Renal pelvis (tissue), 4 donors: ENCODE results near the gene MIDN. TPM values are rescaled to one million over a fixed set of nuclear protein-coding genes. Genes with fewer than 3 reads are reported as not detected.
"Not testable (repeated sequence)": the region's sequence is repeated elsewhere in the genome, so short reads cannot be mapped to it uniquely, and the experiment has no call there.

Experiments used
- DNase-seq: peaks from one replicate; pipeline ENCODE4 v3.0.0-alpha.2; 2013
- polyA plus RNA-seq, 3 donors: library from polyadenylated mRNA; unstranded; fragments of 120-200 nt; gene quantifications; one replicate each; pipeline ENCODE4 v1.2.1, GENCODE V29; 2013; ENCODE audit not compliant: insufficient read length in 3 of 3

The MIDN gene
- polyA plus RNA-seq, 3 donors: 66.2 to 74.7 (median 68.1) TPM

DNA sequence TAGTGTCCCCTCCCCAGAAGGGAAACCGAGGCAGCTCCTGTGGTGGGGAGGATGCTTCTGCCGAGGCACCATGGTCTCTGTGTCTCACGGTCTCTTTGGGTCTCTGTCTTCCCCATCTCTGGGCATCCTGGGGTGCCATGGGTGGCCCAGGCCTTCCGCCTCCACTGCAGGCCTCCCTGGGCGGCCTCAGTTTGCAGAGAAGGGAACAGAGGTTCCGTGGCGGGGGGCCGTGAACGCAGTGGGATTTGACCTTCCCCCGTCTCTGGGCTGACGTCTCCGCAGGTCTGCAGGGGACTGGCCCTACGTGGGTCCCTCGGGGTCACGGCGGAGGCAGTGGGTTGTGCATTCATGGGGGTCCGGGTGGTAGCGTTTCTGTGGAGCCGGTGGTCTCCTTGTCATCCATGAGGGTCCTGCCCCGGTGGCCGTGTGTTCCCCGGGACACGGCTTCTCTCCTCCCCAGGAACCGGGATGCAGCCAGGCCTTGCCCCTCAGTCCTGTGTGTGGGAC, 41.9 kb downstream of the MIDN start:
- no peak for DNase-seq

DNA sequence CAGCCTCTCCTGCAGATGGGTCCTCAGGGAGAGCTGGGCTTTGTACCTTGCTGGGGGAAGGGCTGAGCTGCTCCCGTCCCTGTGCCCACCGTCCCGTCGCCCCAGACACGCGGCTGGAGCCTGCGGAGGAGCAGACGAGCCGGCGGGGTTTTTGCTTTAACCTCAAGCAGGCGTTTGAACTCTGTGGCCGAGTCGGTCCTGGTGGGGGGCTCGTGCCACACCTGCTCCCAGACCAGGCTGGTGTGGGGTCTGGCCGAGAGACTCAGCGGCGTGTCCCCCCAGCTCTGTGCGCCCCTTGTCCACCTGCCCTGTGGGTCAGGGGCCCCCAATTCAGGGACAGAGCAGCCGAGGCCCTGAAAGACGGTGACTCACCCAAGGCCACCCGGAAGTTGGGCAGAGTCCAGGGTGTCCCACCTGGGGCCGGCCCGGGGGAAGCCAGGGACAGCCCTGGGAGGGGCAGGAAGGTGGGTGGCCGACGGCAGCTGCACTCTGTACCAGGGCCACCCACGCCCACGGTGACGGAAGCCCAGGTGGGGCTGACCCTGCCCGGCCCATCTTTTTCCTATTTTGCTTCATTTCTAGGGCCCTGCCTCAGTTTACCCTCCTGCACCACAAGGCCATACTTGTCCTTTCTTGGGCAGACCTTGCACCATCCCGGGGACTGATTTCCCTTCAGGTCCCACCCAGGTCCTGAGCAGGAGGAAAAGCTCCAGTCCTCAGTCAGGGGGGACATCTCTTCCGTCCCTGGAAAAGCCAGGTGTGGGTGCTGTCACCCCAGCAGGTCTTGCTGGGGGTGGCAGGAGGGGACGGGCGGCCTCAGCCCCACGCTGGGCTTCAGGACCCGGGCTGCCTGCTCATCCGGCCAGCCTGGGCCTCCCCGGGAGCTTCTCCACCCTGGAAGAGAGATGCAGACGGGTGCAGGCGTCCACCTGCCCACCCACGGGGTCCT, 42.6 kb downstream of the MIDN start:
- no peak for DNase-seq

DNA sequence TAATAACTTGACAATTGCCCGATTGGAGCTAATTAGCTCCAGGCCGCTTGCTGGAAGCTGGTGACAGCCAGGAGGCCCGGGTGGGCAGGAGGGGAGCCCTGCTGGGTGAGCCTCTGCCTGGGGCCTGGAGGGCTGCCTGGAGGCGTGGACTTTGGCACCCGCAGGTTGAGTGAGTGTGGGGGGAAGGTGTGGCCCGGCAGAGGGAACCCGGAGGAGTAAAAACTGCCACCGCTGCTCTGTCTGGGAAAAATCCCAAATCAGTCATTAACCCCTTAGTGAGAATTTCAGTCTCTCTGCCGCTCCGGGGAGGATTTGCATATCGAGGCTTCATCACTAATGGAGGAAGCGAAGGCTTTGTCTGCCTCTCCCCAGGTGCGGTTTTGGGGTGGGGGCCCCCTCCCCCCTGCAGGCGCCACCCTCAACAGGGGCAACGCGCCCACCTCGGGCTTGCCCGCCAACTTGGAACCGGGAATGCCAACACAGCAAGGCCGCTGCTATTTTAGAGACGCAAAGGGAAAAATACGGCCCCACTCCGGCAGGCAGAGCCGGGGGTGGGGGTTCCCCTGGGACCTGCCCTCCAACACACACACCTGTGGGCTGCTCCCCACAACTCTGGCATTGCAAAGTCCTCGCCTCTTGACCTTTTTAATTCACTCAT, 43.5 kb downstream of the MIDN start:
- DNase-seq: no peak

DNA sequence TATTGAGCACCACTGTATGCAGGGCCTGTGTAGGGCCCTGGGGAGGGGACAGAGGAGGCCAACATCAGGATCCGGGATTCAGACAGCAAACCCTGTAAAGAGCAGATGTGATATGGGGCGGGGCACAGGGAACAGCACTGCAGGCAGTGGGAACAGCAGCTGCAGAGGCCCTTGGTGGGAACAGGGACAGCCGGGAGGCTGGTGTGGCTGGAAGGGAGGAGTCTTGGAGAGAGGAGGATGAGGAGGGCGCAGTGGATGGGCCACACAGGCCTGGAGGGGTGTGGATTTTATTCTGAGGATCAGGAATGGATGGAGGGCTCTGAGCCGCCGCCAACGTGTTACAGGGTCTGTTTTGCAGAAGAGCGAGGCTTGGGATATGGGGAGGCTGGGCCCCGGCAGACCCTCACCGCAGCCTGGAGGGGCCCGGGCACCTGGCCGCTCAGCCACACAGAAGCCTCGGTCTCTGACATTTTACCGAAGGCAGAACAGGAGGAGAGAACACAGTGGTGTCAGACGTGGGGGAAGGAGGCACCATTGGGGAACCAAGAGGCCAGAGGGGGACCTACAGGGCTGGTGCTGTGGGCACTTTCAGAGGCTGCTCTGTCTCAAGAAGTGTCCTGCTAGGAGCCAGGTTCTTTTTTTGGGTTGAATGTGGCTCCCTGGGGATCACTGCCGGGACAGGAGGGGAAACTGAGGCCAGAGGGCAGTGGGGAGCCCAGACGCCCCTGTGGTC, 44.2 kb downstream of the MIDN start:
- DNase-seq: no peak

DNA sequence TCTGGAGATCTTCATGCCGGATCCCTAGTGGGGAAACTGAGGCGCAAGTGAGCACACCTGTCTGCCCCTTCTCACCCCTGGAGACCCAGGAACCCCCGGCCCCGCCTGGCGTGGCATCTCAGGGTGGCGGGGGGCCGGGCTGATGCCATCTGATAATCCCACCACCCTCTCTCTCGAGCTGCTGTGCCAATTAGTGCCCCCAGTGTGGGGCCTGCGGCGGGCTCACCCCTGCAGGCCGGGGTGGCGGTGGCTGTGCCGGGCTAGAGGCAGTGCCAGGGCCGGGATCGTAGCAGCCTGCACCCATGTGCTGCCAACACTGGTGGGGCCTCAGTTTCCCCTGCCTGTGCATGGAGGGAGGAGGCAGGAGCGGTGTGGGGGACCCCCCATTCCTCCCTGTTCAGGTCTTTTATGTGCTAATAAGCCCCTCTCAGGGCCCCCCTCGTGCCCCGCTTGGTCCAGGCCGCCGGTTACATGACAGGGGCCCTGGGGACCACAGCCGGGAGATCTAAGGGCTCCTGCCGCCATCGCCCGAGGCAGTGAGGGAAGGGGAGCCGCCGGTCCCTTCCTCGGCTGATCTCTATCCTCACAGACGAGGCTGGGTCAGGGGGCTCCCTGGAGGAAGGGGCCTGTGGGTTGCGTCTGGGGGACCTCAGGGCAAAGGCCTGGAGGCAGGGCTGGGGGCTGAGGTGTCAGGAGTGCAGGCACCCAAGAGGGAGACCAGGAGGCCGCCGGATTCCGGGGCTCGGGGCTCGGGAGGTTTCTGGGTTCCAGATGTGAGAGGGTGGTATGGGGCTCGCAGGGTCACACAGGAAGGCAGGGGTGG, 45.6 kb downstream of the MIDN start:
- DNase-seq: no peak

DNA sequence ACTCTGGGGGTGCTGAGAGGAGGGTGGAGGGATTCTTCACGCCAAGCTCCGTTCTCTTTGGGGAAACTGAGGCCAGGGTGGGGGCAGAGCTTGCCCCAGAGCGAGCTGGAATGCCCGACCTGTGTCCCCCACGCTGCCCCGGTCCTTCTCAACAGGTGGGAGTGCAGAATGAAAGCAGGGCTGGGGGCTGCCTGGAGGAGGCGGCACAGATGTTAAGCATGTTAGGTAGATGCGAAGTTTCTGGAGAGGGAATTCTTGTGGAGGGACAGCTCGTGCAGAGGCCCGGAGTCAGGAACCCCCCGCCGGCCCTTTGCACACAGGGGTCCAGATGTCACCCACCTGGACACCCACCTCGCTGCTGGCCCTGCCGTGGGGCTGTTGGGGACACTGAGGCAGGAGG, 46.3 kb downstream of the MIDN start:
- DNase-seq: no peak

DNA sequence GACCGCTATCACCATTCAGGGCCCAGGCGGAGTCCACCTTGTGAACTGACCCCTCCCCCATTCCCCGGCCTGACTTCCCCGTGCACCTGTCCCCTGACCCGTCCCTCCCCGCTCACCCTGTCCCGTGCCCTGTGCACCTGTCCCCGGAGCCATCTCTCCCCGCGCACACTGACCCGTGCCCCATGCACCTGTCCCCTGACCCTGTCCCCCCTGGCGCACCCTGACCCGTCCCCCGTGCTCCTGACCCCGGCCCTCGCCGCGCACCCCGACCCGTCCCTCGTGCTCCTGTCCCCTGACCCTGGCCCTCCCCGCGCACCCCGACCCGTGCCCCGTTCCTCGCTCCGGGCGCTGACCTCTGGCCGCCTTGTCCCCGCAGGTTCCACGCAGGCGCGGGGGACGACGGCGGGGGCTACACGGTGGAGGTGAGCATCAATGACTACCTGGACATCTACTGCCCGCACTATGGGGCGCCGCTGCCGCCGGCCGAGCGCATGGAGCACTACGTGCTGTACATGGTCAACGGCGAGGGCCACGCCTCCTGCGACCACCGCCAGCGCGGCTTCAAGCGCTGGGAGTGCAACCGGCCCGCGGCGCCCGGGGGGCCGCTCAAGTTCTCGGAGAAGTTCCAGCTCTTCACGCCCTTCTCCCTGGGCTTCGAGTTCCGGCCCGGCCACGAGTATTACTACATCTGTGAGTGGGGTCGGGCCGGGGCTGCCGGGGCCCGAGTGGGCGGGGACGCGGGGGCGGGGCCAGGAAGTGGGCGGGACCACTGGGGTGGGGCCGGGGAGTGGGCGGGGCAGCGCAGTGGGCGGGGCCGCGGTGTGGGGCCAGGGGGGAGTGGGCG, 47.0 kb downstream of the MIDN start:
- no peak for DNase-seq

DNA sequence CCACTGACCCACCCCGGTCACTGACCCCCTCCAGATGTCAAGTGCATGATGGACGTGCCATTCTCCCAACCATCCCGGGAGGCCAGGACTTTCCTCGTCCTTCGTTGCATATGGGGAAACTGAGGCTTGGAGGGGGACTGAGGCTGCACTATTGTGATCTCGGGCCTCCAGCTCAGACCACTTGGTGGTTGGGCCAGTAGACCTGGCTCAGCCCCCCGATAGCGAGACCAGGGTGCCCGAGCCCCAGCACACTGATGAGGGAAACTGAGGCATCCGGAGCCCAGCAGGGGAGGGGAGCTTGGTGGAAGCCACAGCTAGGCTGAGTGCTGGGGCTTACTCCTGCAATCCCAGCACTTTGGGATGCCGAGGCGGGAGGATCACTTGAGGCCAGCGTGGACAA, 47.7 kb downstream of the MIDN start:
- DNase-seq: no peak

DNA sequence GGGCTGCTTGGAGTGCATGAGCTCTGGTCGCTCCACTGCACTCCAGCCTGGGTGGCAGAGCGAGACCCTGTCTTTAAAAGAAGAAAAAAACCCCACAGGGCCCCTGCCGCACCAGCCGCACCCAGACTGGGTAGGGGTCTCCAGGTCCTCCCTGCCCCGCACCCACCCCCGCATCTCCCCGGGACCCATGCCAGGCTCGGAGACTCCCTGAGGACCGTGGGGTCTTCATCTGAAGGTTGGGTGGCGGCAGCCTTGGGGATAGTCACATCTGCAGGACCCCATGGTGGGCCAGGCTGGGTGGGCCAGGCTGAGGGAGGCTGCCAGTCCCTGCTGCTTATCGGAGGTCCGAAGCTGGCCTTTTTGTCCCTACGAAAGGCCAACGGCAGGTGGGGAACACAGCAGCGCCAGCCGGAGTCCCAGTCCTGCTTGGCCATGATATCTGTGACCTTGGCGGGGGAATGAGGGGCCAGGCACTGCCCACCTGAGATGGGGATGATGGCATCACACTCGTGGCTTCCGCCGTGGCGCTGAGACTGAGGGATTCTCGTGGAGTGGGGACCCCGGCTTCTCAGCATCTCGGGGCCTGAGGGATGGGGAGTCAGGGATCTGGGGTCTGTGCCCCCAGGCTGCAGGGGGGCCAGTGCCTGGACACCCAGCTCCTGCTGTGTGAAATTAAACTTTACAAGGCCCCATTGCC, 48.3 kb downstream of the MIDN start:
- DNase-seq: no peak

DNA sequence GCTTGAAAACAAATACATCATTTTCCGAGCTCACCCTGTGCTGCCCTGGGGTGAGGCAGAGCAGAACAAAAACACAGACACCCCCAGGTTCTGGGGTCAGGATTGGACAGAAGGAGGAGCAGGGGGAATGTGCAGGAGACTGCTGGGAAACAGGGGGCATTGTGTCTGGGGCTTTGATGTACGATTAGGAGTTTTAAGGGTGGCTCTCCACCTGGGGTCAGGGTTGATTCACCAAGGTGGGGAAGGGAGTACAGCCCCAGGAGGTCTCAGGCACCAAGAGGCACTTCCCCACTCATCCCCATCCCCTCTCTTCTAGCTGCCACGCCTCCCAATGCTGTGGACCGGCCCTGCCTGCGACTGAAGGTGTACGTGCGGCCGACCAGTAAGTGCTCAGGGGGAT, 49.9 kb downstream of the MIDN start:
- DNase-seq: no peak

DNA sequence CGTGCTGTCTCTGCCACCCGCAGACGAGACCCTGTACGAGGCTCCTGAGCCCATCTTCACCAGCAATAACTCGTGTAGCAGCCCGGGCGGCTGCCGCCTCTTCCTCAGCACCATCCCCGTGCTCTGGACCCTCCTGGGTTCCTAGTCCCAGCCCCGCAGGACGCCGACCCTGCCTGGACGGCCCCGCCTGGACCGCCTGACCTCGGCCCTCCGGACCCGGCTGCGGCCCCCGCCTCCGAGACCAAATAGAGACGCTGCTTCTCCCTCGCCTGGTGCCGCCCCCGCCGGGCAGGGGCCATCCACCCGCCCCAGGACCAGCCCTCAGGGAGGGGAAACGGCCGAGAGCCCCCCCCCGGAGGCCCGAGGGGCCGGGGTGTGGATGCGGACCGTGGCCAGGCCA, 51.4 kb downstream of the MIDN start:
- no peak for DNase-seq

DNA sequence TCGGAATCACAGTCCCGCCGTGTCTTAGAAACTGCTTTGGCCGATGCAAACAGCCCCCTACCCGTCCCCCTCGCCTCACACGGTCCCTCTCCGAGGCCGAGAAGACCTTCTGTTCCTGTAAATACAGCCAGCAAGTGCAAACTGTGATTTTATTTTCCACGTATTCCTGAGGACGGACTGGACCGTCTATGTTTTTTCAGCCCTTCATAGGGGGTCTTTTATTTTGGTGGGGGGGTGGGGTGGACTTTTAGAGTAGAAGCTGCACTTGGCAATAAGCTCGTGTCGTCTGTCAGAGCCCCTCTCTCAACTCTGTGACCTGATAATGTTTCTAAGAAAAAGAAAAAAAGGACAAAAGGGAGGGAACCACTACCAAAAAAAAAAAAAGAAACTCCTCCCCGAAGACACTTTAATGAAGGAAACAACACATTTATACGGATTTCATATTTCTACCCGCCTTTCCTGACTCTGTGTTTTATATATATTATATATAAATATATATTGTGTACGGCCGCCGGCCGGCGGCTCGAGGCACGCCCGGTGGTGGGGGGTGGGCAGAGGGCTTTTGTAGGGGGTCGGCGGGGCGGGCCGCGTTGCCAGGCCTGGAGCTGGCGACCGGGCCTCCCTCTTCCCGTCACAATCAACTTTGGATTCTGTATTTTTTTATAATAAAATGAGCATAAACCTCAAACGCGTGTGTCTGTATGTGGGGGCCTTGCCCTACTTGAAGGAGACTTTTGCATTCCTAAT, 52.5 kb downstream of the MIDN start:
- DNase-seq: no peak

DNA sequence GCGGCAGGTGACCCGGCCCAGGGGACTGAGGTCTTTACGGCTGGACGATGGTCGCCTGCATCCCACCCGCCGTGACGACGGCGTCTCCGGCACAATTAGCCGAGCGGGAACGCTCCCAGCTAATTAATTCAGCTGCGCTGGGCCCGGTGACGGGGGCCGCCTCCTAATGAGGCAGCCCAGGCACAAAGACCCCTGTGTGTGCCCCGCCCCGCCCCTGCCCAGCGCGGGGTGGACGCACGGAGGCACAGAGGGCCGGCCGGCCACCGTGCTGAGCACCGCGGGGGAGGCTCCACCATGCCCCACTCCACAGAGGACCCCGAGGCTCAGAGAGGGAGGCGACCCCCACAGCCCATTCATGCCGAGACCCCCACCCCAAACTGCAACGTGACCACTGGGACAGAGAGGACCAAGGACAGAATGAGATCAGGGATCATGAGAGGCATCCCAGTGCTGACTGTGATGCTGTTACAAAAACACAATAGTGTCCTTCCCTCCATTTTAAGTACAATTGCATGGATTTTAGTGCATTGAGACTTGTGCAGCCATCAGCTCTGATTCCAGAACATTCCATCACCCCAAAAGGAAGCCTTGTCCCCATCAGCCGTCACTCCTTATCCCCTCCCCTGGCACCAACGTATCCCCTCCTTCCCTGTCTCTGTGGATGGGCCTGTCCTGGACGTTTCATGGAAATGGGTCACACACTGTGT, 54.3 kb downstream of the MIDN start:
- DNase-seq: no peak

DNA sequence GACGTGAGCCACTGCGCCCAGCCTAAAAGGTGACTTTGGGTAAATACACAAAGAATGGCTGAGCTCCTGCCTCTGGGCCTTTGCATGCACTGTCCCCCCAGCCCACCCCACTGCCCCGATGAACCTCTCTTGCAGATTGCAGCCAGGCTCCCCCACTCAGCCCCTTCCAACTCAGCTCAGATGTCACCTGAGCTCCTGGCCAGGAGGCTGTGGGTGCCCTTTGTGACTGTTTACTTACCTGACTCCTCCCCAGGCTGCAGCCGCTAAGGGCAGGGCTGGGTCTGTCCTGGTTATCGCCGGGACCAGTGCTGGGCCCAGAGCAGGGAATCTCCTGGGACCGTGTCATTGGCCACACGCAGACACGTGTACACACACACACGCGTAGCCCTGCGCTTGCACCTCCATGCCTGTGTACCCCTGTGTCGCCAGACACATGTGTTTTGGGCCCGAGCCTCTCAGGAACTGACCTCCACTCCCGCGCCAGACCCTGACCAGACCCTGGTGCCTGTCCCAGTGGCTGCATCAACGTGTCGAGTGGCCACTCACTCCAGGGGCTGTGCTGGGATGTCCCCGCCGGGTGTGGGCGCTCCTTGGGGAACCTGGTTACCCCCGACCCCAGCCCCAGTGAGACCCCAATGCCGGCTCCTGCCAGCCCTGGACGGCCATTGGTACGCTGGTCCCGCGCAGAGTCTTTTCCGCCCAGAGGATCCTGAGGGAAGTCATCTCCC, 56.0 kb downstream of the MIDN start:
- no peak for DNase-seq

DNA sequence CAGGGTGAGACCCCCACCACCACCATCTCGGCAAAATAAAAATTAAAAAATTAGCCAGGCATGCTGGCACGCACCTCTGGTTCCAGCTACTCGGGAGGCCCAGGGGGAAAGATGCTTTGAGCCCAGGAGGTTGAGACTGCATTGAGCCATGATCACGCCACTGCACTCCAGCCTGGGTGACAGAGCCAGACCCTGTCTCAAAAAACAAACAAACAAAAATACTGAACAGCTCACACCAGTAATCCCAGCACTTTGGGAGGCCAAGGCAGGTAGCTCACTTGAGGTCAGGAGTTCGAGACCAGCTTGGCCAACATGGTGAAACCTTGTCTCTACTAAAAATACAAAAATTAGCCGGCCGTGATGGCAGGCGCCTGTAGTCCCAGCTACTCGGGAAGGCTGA, 57.0 kb downstream of the MIDN start:
- DNase-seq: not testable (repeated sequence)

DNA sequence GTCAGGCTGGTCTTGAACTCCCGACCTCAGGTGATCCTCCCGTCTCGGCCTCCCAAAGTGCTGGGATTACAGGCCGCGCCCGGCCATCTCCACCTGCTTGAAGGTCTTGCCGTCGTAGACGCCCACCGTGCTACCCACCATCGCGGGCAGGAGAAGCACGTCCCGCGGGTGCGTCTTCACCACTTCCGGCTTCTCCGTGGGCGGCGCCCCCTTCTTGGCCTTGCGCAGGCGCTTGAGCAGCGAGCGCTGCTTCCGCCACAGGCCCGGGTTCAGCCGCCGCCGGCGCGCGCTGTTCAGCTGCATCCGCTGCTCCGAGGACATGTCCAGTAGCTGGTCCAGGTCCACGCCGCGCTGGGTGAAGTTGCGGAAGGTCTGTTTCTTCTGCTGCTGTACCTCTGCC, 58.9 kb downstream of the MIDN start:
- DNase-seq: no peak

DNA sequence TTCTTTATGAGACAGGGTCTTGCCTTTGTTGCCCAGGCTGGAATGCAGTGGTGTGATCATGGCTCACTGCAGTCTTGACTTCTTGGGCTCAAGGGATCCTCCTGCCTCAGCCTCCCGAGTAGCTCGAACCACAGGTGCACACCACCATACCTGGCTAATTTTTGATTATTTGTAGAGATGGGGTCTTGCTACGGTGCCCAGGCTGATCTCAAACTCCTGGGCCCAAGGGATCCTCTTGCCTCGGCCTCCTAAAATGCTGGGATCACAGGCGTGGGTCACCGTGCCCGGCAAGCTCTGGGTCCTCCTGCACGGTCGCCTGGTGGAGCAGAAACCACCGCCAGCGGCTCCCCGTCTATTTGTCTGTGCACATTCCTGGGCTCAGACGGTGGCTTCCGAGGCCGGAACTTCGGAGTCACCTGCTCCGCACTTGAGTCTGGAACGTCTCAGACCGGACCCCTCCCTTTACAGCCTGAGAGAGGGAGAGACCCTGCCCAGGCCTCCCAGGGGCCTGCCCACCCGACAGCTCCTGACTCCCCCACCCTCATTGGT, 59.4 kb downstream of the MIDN start:
- no peak for DNase-seq

DNA sequence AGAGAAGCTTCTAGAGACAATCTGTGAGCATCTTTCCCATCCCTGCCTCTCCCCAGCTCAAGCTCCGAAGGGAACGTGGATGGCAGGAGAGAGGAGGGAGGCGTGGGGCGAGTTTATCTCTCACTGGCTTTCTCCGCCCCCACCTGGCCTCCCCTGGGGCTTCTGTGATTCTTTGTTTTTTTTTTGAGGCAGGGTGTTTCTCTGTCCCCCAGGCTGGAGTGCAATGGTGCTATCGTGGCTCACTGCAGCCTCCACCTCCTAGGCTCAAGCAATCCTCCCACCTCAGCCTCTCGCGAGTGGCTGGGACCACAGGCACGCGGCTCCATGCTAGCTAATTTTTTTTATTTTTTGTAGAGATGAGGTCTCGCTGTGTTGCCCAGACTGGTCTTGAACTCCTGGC, 60.3 kb downstream of the MIDN start:
- no peak for DNase-seq
